Nucleus accumbens (tissue), 56 donors: ENCODE data around the gene CBX4.

Experiments used
- DNase-seq, 56 donors: peaks; one replicate each; lab custom pipeline; 2025; lab: John Stamatoyannopoulos, UW

CBX4 gene

DNA sequence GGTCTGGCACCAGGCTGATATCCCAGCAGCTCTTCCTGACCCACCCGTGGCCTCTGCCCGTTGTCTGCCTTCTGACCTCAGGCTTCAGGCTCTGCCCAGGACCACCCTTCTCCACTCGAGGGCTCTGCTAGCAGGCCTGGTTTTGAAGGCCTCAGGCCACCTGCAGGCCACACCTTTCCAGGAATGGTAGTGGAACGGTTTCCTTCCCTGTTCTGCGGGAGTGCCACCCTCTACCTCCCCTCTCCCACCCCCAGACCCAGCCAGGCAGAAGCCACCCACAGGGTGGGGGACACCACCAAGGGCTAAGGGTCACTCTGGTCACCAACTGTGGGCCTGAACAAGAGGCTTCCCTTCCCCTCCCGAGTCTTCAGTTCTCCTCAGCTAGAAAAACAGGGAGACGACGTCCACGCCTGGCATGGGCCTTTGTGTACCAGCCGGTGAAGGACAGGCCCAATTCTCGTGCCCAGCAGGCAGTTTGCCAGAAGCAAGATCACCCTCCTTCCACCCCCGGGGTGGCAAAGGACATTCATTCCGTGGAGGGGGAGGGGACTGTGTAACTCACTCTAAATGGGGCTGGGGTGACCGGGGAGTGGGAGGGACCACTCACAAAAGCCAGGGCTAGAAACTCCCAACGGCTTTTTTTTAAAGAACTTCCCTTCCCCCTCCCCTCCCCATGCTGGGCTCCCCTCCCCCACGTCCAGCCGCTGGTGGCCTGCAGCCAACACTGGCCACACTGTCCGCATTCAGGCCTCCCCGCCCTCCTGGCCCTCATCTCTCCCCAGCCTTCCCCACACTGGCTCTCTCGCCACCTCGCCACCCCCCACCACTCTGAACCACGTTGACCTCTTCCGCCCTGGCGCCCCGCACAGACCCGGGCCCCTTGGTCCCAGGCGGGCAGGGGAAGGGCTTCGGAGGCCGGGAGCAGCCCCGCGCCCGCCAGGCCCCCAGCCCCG is 7.7 kb downstream of the CBX4 start:
- DNase-seq: peak in 54 of 56 donors; percentile 18 to 88 (median 75)

DNA sequence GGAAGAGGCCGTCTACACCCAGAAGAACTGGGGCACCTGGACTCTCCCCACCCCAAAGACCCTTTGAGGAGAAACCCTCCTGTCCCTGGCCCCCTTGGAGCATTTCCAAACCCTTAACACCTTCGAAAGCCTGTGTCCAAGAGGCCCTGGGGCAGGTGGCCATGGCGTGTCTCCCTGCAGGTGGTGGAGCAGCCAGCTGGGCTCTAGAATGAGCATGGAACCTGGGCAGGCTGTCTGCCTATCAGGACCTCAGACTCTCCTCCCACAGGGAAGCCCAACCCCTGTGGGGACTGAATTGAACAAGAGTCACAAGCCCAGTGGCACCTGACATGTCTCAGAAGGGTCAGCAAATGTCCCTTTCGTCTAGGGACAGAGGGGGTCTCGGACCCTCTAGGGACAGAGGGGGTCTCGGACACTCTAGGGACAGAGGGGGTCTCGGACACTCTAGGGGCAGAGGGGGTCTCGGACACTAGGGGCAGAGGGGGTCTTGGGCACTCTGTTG is 8.4 kb downstream of the CBX4 start:
- no peak for DNase-seq

DNA sequence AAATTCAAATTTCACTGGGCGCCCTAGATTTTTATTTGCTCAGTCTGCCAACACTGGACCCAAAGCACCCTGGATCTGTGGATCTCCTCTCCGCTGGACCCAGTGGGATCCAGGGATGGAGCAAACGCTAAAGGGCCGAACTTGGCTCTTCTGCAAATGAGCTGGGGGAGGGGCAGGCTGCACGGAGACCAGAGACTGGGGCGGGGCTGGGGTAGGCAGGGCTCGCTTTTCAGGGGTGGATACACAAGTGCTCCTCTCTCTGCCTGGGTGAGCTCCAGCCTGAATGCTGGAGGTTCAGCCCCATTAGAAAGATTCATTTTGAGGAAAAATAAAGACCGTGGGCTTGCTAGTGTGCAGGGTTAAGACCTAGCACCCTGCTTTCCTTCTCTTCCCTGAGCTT is 8.9 kb downstream of the CBX4 start:
- no peak for DNase-seq

DNA sequence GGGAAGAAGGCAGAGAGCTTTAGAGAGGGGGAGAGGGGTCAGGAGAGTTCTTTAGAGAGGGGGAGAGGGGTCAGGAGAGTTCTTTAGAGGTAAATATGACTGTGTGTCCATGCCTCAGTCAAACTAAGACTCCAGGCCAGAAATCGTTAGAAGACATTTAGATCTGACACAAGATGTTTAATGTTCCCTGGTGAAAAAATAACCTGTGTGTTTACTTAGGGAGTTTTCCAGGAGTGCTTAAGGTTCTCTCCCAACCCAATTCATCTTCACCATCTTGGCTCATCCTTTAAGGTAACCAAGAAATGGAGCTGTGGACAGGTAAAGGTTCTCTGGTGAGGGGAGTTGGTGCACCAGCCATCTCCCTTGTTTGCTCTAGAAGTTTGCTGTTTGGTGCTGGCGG is 9.8 kb downstream of the CBX4 start:
- DNase-seq: no peak

DNA sequence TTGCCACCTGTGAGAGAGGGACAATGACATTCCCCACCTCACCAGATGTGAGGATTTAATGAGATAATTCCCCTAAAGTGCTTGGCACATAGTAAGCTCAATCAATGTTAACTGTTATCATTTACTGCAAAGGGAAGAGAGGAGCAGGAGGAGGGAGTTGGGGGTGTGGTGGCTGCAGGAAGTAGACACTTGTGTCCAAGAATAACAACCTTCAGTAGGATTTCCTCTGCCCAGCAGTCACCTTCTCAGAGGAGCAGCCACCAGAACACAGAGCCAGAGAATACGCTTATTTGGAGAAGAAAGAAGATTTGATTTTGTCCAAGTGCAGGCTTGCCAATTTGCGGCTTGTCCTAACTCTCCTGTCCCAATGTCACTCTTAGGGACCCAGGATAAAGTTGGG is 10.2 kb downstream of the CBX4 start:
- DNase-seq: no peak

DNA sequence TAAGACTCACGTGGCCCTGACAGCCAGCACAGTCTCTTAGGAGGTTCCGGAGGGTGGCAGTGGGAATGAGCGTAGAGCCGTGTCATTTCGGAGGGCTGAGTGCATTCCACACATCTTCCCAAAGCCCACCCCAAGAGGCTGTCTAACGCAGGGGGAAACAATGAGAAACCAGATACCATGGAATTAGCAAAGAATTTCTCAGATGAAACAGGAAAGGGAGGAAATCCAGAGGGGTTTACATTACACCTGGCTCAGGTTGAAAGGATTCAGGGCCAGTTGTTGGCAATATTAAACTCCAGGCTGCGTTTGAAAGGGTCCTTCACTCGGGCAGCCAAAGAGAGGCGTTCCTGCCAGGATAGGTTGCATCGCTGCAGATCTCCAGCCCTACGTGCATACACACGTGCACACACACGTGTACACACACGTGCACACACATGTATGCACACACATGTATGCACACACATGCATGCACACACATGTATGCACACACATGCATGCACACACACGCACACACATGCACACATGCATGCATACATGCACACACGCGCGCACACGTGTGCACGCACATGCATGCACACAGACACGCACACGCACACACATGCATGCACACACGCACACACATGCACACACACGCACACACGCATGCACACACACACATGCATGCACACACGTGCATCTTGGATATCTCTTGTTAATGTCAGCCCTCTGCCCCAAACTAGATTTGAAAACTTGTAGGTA is 12.2 kb downstream of the CBX4 start:
- no peak for DNase-seq

DNA sequence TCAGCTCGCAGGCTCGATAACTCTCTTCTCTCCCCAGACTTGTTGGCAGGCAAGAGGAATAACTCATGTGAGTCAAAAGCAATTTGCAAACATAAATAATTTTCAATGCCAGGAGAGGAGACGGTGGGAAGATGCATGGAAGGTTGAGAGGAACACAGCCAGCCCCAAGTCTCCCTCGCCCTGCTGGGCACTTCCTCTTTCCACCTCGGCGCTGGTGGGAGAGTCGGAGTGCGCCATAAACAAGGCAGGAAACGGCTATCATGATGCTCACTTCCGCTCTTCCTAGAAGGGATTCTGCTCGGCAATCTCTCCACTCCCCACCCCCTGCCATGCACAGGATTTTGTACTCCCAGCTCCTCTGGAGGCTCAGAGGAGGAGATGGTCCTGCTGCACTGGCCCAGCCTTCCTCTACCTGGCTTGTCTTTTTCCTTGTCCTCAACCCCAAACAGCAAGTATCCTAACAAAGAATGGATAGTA is 13.0 kb downstream of the CBX4 start:
- DNase-seq: no peak

DNA sequence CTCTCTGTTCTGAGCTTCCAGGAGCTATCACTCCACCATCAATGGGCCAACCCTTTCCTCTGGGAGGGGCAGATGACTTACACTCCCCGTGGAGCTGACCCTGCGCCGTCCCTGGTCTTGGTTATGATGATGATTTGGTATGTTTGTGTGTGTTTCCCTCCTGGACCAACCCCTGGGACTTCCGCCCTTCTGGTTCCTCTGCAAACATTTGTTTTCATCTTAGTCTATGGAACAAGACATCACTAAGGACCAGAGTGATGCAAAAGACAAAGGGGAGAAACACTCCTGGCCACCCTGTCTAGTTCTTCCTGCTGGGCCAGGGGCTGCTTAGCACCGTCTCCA is 13.7 kb downstream of the CBX4 start:
- DNase-seq: no peak

DNA sequence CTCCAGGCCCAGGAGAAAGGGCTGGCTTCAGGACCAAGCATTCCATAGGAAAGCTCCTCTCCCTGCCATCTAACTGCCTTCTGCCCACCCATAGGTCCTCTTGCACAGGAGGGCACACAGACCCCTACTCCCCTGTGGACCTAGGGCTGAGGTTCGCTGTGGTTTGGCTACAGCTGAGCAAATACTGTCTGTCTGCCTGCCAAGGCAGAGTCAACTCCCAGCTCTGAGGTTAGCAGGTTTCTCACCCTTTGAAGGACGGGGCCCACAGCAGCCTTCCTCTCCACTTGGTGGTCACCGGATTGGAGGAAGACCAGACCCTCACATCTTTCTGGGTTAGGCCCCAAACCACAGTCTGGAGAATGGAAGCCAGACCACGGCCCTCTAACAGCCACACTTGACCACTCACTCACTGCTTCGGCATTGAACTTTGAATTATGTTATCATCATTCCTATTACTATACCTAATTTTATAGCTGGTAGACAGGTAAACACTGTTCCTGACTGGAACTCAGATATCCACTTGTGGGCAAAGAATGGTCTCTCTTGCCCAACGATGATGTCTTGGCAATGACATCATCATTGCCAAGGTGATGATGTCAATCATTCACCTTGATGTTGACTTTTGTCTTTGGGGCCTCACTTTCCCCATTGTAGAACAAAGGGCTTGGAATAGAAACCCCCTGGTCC is 14.2 kb downstream of the CBX4 start:
- no peak for DNase-seq

DNA sequence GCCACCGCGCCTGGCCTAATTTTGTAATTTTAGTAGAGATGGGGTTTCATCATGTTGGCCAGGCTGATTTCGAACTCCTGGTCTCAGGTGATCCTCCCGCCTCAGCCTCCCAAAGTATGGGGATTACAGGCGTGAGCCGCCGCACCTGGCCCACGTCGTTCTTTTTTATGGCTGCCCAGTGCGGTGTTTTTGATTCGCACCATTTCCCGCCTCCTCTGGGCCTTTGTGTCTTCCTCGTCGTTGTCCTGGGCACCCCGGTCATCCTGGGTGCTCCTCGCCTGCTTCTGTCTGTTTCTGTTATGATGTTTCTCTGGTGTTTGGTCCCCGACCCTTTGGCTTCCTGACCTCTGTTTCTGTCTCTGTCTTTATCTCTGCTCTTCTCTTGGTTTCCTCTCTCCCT is 15.0 kb downstream of the CBX4 start:
- no peak for DNase-seq

DNA sequence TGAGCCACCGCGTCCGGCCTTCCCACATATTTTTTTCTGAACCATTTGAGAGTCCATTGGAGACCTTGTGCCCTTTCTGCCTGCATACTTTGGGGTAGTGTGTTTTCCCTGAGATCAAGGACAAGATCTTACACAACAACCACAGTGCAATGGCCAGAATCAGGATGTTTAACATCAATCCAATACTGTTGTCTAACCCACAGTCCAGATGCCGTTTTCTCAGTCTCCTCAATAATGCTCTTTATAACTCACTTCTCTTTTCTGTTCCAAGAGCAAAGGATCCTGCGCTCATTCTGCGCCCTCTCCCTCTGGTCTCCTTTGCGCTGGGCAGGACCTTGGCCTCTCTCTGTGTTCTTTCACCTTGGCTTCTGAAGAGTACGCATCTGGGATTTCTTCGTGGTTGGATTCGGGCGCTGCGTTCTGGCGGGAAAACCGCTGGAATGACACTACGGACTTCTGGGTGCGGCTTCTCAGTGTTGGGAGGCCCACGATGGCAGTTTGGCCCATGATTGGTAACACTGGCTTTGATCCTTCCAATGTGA is 16.6 kb downstream of the CBX4 start:
- no peak for DNase-seq

DNA sequence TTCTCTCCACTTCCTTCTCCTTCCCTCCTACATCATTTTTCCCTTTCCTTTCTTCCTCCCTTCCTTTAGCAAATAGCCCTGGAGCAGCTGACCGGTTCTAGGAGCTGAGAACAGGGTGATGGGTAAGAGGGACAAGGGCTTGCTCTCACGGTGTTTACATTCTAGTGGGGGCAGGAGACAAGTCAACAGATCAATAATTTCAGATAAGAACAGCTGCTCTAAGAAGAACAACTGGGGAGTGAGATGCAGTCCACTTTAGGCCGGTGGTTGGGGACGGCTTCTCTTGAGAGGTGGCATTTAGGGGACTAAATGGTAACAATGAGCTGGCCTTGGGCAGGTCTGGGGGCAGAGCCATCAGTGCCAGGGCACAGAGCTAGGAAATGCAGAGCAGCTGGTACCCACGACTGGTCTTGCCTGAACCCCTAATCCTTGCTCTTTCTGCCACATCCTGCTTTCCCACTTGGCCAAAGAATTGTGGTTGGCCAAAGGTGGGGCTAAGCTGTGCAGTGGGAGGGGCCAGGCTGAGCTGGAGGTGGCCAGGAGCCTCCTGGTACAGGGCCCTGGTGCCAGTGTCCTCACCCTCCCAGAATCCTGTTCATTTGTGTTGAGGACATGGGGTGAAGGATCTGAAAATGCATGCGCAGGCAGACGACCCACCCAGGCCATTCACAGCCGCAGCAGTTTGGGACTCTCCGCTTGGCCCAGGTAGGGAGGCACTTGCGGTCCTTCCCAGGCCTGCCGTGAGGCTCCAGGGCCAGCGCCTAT is 17.7 kb downstream of the CBX4 start:
- no peak for DNase-seq

DNA sequence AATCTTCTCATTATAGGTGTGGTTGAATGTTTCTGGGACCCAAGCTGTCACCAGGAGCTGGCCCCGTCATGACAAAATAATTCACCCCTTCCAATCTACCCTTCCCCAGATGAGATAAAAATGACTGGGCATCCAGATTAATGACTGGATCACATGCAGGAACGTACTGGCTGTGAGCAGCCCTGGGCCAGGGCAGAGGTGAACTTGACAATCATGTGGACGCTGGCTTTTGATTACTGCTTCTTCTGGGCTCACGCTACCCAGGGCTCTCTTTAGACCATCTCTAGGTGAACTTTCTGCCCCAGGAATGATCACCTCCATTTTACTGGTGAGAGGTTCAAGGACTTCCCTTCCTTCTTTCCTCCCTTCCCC is 18.3 kb downstream of the CBX4 start:
- no peak for DNase-seq

DNA sequence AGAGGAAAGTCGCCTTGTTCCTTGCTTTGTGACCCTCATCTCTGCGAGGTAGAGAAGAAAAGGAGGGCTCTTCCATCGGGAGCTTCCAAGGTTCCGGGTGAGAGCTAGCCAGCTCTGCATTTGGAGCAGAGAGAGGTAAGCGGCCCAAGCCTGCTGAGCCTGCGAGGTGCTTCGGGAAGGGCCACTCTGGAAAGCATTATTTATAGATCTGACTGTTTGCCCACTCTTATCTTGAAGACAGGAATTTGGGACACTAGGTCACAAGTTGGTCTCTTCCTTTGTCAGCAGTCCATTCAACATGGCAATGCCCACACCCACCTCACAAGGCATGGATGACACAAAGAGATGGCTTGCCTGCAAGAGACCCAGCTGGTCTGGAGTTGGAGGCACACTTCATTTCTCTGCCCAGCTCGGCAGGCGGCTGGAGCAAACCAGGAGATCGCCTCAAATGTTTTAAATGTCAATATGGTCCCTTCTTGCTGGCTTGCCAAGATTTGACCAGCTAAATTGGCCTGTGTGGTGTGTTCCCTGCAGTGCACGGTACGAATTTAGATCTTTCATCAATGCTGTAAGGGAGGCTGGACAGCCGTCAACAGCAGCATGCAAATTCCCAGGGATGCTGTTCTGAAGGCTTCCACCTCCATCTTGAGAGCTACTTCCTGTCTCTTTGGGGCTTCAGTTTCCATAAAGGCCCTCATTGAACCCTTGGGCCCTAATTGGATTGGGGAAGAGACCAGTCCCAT is 19.5 kb downstream of the CBX4 start:
- DNase-seq: no peak

DNA sequence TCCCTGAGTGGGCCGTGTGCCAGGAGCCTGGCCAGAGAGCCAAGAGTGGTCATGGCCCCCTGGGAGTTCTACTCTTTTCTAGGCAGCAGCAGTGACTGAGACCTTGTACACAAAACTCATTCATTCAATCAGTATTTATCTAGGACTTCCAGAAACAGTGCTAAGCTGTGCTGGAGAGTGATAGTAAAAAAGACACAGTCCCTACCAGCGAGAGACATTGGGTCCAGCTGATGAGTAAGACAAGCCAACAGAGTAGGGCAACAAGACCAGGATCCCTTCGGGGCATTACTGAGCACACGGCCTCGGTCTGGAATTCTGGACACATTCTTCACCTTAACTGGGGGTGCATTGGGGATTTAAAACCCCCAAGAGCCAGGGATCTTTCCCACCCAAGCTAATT is 20.2 kb downstream of the CBX4 start:
- no peak for DNase-seq

DNA sequence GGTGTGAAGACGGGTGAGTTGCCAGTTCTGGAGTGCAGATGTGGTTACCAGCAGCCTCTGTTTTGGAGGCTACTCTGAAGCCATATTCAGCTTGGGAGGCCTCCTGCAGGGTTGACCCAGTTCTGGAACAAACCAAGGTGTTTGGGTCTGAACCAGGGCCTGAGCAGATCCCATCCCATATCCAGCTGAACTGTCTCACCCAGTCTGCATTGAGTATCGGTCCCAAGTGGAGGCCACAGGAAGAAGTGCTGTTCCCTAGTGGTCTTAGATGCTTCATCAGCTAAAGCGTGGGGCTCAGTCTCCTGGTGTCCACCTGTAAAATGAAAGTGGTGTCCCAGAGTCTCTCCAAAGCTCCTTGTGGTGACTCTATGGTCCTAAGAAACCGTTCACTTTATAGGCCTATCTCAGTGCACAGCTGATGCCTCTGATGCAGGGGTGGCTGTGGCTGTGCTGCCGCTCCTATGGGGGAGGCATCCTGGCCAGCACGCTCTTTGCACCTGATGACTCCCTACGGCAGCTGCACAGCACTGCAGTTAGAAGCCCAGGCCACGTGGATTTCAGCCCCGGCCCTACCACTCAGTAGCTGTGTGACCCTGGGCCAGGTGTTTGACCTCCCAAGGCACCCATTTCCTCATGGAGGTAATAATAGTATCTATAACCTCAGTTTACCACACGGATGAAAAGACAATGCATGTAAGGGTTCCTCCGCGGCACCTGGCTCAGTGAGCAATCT is 21.0 kb downstream of the CBX4 start:
- DNase-seq: no peak

DNA sequence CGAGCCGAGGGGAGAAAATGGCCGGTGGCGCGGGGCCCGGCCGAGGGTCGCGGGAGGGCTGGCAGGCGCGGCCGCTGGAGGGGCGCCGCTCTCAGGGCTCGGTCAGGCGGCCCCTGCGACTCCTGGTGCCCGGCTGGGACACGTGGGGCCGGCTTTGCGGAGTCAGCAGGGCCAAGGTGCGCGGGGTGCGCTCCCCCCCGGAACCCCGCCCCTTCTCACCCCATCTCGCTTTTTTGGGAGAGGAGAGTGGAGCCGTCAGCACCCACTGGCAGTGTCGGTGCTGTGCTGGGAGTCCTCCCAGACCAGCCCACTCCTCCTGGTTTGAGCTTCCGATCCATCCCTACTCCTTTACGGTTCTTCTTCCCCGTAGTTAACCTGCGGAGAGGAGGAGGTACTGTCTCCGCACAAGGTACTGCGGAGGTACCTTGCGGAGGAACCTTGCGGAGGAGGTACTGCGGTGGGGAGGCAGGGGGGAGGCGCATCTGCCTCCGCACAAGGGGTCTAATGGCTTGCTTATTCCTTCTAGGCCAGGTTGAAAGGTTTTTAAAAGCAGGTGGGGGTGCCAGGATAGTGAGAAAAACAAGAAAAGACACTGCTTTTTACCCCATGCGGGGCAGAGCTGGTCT is 23.3 kb downstream of the CBX4 start:
- DNase-seq: no peak
